SK-N-SH treated with all-trans-retinoic acid at 6 μM for 48 hours (cell line): ENCODE data around the gene UNC5B.

Experiments used
- ATAC-seq: fragments of 200-7000 bp; cut with Tn5 transposase; 3 replicates; pipeline ENCODE4 v1.9.1; 2020; ENCODE audit warnings: mild to moderate bottlenecking, moderate library complexity
- ARNTL ChIP-seq: fragments of 450-650 bp; formaldehyde crosslinking; IDR thresholded peaks from 2 replicates; pipeline ENCODE4 v1.5.0; 2020; ENCODE audit warnings: low read depth, mild to moderate bottlenecking, moderate library complexity, borderline replicate concordance
- BACH2 ChIP-seq: fragments of 250-450 bp; sonication (Bioruptor Pico); IDR thresholded peaks from 2 replicates; pipeline ENCODE4 v1.9.0; 2021; ENCODE audit warnings: mild to moderate bottlenecking, borderline replicate concordance
- CSDC2 ChIP-seq: fragments of 250-450 bp; sonication (Bioruptor Pico); IDR thresholded peaks from 2 replicates; pipeline ENCODE4 v1.5.0; 2020; ENCODE audit warnings: mild to moderate bottlenecking, moderate library complexity
- ESRRG ChIP-seq: fragments of 250-450 bp; sonication (Bioruptor Pico); IDR thresholded peaks from 2 replicates; pipeline ENCODE4 v1.6.1; 2021; ENCODE audit warnings: mild to moderate bottlenecking
- GLIS3 ChIP-seq: fragments of 250-450 bp; sonication (Bioruptor Pico); IDR thresholded peaks from 2 replicates; pipeline ENCODE4 v1.5.0; 2020; ENCODE audit warnings: mild to moderate bottlenecking, moderate library complexity
- ISL1 ChIP-seq: fragments of 250-450 bp; sonication (Bioruptor Pico); IDR thresholded peaks from 2 replicates; pipeline ENCODE4 v2.1.2; 2022; ENCODE audit warnings: mild to moderate bottlenecking, moderate library complexity
- POU6F1 ChIP-seq: fragments of 250-450 bp; sonication (Bioruptor Pico); IDR thresholded peaks from 2 replicates; pipeline ENCODE4 v1.8.0; 2021; ENCODE audit warnings: low read depth, mild to moderate bottlenecking, moderate library complexity, borderline replicate concordance
- PPARA ChIP-seq: fragments of 250-450 bp; sonication (Bioruptor Pico); IDR thresholded peaks from 2 replicates; pipeline ENCODE4 v1.5.0; 2020; ENCODE audit warnings: mild to moderate bottlenecking, borderline replicate concordance
- RARB ChIP-seq: fragments of 250-450 bp; sonication (Bioruptor Pico); IDR thresholded peaks from 2 replicates; pipeline ENCODE4 v1.8.0; 2021; ENCODE audit warnings: mild to moderate bottlenecking, moderate library complexity
- SNAI2 ChIP-seq: fragments of 250-450 bp; sonication (Bioruptor Pico); IDR thresholded peaks from 2 replicates; pipeline ENCODE4 v1.5.0; 2020; ENCODE audit warnings: mild to moderate bottlenecking, moderate library complexity
- TCF4 ChIP-seq: fragments of 250-450 bp; sonication (Bioruptor Pico); IDR thresholded peaks from 2 replicates; pipeline ENCODE4 v1.8.0; 2021; ENCODE audit warnings: mild to moderate bottlenecking, moderate library complexity, borderline replicate concordance
- TOX ChIP-seq: fragments of 250-450 bp; sonication (Bioruptor Pico); IDR thresholded peaks from 2 replicates; pipeline ENCODE4 v1.8.0; 2021; ENCODE audit warnings: mild to moderate bottlenecking, moderate library complexity, borderline replicate concordance
- TSHZ2 ChIP-seq: fragments of 250-450 bp; sonication (Bioruptor Pico); IDR thresholded peaks from 2 replicates; pipeline ENCODE4 v1.5.0; 2020; ENCODE audit warnings: mild to moderate bottlenecking, moderate library complexity
- ZC3H10 ChIP-seq: fragments of 250-450 bp; sonication (Bioruptor Pico); IDR thresholded peaks from 2 replicates; pipeline ENCODE4 v1.5.1; 2021; ENCODE audit warnings: mild to moderate bottlenecking, moderate library complexity
- ZFP3 ChIP-seq: fragments of 250-450 bp; sonication (Bioruptor Pico); IDR thresholded peaks from 2 replicates; pipeline ENCODE4 v1.5.0; 2020; ENCODE audit warnings: mild to moderate bottlenecking, moderate library complexity
- ZFP30 ChIP-seq: fragments of 450-650 bp; formaldehyde crosslinking; IDR thresholded peaks from 2 replicates; pipeline ENCODE4 v1.5.0; 2022; ENCODE audit warnings: mild to moderate bottlenecking, moderate library complexity
- ZNF70 ChIP-seq: fragments of 450-650 bp; formaldehyde crosslinking; IDR thresholded peaks from 2 replicates; pipeline ENCODE4 v1.5.0; 2020; ENCODE audit warnings: mild to moderate bottlenecking, moderate library complexity
- ZNF8 ChIP-seq: fragments of 450-650 bp; formaldehyde crosslinking; IDR thresholded peaks from 2 replicates; pipeline ENCODE4 v1.5.0; 2020; ENCODE audit warnings: mild to moderate bottlenecking, moderate library complexity
- TF ChIP-seq, protein P1 (sequence below): fragments of 250-450 bp; sonication (Bioruptor Pico); IDR thresholded peaks from 2 replicates; pipeline ENCODE4 v1.5.1; 2020; ENCODE audit warnings: low read depth, mild to moderate bottlenecking, moderate library complexity
- TF ChIP-seq, protein P2 (sequence below): fragments of 250-450 bp; sonication (Bioruptor Pico); IDR thresholded peaks from 2 replicates; pipeline ENCODE4 v1.8.0; 2020; ENCODE audit warnings: mild to moderate bottlenecking, moderate library complexity, borderline replicate concordance

The UNC5B gene

GRCh38 chr10:71288461-71288860, 76.1 kb downstream of the UNC5B start:
- ATAC-seq, result no peak
- TF ChIP-seq TOX (CRISPR knock-in tag) (no peak), ZFP30 (CRISPR knock-in tag) (no peak), ZFP3 (no peak), RARB (CRISPR knock-in tag) (no peak), CSDC2 (CRISPR knock-in tag) (no peak), TCF4 (no peak), ZNF70 (no peak), ESRRG (CRISPR knock-in tag) (no peak), SNAI2 (no peak), TSHZ2 (CRISPR knock-in tag) (no peak), PPARA (CRISPR knock-in tag) (no peak), POU6F1 (no peak), GLIS3 (CRISPR knock-in tag) (no peak), BACH2 (CRISPR knock-in tag) (no peak), ISL1 (CRISPR knock-in tag) (no peak), ZC3H10 (CRISPR knock-in tag) (no peak)
- TF ChIP-seq, protein P1, sequence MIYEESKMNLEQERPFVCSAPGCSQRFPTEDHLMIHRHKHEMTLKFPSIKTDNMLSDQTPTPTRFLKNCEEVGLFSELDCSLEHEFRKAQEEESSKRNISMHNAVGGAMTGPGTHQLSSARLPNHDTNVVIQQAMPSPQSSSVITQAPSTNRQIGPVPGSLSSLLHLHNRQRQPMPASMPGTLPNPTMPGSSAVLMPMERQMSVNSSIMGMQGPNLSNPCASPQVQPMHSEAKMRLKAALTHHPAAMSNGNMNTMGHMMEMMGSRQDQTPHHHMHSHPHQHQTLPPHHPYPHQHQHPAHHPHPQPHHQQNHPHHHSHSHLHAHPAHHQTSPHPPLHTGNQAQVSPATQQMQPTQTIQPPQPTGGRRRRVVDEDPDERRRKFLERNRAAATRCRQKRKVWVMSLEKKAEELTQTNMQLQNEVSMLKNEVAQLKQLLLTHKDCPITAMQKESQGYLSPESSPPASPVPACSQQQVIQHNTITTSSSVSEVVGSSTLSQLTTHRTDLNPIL (CRISPR knock-in tag), result no peak
- TF ChIP-seq, protein P2, sequence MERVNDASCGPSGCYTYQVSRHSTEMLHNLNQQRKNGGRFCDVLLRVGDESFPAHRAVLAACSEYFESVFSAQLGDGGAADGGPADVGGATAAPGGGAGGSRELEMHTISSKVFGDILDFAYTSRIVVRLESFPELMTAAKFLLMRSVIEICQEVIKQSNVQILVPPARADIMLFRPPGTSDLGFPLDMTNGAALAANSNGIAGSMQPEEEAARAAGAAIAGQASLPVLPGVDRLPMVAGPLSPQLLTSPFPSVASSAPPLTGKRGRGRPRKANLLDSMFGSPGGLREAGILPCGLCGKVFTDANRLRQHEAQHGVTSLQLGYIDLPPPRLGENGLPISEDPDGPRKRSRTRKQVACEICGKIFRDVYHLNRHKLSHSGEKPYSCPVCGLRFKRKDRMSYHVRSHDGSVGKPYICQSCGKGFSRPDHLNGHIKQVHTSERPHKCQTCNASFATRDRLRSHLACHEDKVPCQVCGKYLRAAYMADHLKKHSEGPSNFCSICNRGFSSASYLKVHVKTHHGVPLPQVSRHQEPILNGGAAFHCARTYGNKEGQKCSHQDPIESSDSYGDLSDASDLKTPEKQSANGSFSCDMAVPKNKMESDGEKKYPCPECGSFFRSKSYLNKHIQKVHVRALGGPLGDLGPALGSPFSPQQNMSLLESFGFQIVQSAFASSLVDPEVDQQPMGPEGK (CRISPR knock-in tag), result no peak

DNA sequence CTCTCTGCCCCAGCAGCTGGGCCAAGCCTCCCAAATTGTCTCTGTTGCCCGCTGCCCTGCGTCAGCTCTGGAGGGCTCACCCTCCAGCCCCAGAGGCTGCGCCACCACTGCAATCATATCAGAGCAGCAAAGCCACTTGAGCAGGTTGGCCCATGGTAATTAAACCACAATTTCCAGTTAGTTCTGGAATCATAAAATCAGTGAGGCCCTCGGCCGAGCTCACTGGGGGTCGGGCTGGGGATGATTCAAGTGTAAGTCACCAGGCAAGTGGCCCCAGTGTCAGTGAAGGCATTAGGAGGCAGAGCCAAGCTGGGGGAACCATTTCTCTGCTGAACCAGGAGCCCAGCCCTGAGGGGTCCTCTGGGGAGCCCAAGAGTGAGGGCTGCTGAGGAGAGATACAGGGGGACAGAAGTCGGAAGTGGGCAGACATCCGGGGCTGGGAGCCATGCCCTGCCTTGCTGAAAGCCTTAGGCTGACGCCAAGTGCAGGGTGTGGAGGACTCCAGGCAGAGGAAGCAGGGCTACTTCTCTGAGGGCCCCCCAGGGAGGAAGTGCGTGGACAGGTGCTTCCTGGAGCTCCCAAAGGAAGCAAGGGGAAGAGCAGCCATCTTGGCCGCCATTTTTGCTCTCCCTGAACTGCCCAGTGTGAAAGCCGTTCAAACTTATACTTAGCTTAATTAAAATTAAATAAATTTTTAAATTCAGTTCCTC, 77.2 kb downstream of the UNC5B start:
- no peak for ATAC-seq
- no peak for TF ChIP-seq ARNTL (CRISPR knock-in tag)
- TF ChIP-seq, protein P2 (CRISPR knock-in tag), result no peak
- no peak for TF ChIP-seq ZNF8 (CRISPR knock-in tag)
- no peak for TF ChIP-seq ZNF70
- no peak for TF ChIP-seq ZC3H10 (CRISPR knock-in tag)
- no peak for TF ChIP-seq GLIS3 (CRISPR knock-in tag)
- TF ChIP-seq TOX (CRISPR knock-in tag), result no peak
- no peak for TF ChIP-seq SNAI2
- no peak for TF ChIP-seq POU6F1
- no peak for TF ChIP-seq PPARA (CRISPR knock-in tag)
- no peak for TF ChIP-seq ZFP30 (CRISPR knock-in tag)
